ENCODE measurements around the gene EXOC7. TPM values are rescaled to one million over a fixed set of nuclear protein-coding genes. Genes with fewer than 3 reads are reported as not detected.

The EXOC7 gene
- total RNA-seq, 6 experiments from 2014 or later = 134 to 157 (median 144) TPM

- TF ChIP-seq CTCF (IDR thresholded peaks at IDR 0.05) = no peak
- peaks cover 8% of the 10 kb centered on the region for H3K36me3 Mint-ChIP-seq (ENCODE audit: low read depth)
- H3K27ac Mint-ChIP-seq = no peak within 1 kb of the TSS
- H3K27me3 Mint-ChIP-seq (ENCODE audit: insufficient read depth) = peaks cover 50% of the 10 kb centered on the region
- H3K9me3 Mint-ChIP-seq = no peaks in the 10 kb centered on the region
- no peak within 1 kb of the TSS for H3K4me3 Mint-ChIP-seq
- peaks cover 26% of the 10 kb centered on the region for H3K4me1 Mint-ChIP-seq (ENCODE audit: low read depth)
- no peak for DNase-seq
Observed at GRCh38 chr17:76074390-76075363, 28.9 kb downstream of the EXOC7 start, which contains the start of gene GALR2. TSS of gene GALR2 (plus strand) at chr17:76074781. CDS start at chr17:76074884, 103 bp downstream.

GRCh38 chr17:76072148-76072858 lies 31.3 kb downstream of the EXOC7 start, which contains the start of gene SRP68:
TSS of gene SRP68 (minus strand) at chr17:76072517. CDS start at chr17:76072491, 26 bp downstream.
- no peaks in the 10 kb centered on the region for H3K9me3 Mint-ChIP-seq
- peaks cover 8% of the 10 kb centered on the region for H3K36me3 Mint-ChIP-seq (ENCODE audit: low read depth)
- peak; percentile 91 for DNase-seq
- TF ChIP-seq CTCF (IDR thresholded peaks at IDR 0.05) = no peak
- H3K4me1 Mint-ChIP-seq (ENCODE audit: low read depth) = peaks cover 26% of the 10 kb centered on the region
- peaks cover 26% of the 10 kb centered on the region for H3K27me3 Mint-ChIP-seq (ENCODE audit: insufficient read depth)
- peak within 1 kb of the TSS; percentile 86 for H3K27ac Mint-ChIP-seq
- peak within 1 kb of the TSS; percentile 98 for H3K4me3 Mint-ChIP-seq

GRCh38 chr17:76071531-76072147 lies 31.9 kb downstream of the EXOC7 start:
- no peak for TF ChIP-seq CTCF (IDR thresholded peaks at IDR 0.05)
- Mint-ChIP-seq H3K36me3 (ENCODE audit: low read depth) (peaks cover 12% of the 10 kb centered on the region), H3K4me3 (peak overlapping the region; percentile 98), H3K4me1 (ENCODE audit: low read depth) (peaks cover 26% of the 10 kb centered on the region), H3K9me3 (no peaks in the 10 kb centered on the region), H3K27ac (peak overlapping the region; percentile 86), H3K27me3 (ENCODE audit: insufficient read depth) (peaks cover 20% of the 10 kb centered on the region)
- DNase-seq = no peak

GRCh38 chr17:76065775-76066174 lies 37.8 kb downstream of the EXOC7 start:
- no peaks in the 10 kb centered on the region for H3K27me3 Mint-ChIP-seq (ENCODE audit: insufficient read depth)

More at GRCh38 chr17:76065775-76066174, 37.8 kb downstream of the EXOC7 start:
- peaks cover 7% of the 10 kb centered on the region for H3K4me1 Mint-ChIP-seq (ENCODE audit: low read depth)
- no peak for DNase-seq
- peaks cover 23% of the 10 kb centered on the region for H3K36me3 Mint-ChIP-seq (ENCODE audit: low read depth)
- H3K9me3 Mint-ChIP-seq = no peaks in the 10 kb centered on the region
- no peak for TF ChIP-seq CTCF (IDR thresholded peaks at IDR 0.05)
- no peak overlapping the region for H3K27ac Mint-ChIP-seq
- H3K4me3 Mint-ChIP-seq = no peak overlapping the region
